ENCODE measurements around the gene PDE4C.

The PDE4C gene

DNA sequence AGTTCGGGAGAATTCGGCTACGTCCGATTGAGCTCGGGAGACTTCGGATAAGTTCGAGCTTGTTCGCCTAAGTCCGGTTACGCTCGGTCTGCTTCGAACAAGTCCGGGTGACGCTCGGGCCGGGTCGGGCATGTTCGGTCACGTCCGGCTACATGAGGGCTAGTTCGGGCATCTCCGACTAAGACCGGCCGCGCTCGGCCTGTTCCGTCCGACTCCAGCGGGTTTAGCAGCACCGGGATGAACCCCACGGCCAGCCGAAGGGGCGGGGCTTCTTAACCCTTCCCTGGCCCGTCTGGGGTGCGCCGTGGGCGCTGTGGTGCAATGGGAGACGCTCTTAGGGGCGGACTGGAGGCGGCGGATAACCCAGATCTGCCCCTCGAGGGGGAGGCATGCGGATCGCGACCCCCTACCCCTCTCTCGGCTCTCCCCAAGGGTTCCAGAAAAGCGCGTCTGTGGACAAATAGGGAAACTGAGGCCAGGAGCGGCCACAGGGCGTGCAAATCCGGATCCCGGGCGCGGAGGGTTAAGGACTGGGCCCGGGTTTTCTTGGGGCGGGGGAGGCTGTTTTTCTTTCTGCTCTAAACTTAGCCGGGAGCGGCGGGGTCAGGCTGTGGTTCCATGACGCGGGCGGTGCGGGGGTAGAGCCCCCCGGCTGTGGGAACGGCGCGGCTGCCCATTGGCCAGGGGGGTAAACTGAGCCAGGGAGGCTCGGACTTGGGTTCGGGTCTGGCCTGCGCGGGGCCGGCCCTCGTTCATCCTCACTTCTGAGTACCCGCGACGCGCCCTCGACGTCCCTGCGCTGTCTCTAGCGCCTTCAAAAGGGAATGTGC, 1.5 kb downstream of the PDE4C start:
- TF ChIP-seq, protein P1, sequence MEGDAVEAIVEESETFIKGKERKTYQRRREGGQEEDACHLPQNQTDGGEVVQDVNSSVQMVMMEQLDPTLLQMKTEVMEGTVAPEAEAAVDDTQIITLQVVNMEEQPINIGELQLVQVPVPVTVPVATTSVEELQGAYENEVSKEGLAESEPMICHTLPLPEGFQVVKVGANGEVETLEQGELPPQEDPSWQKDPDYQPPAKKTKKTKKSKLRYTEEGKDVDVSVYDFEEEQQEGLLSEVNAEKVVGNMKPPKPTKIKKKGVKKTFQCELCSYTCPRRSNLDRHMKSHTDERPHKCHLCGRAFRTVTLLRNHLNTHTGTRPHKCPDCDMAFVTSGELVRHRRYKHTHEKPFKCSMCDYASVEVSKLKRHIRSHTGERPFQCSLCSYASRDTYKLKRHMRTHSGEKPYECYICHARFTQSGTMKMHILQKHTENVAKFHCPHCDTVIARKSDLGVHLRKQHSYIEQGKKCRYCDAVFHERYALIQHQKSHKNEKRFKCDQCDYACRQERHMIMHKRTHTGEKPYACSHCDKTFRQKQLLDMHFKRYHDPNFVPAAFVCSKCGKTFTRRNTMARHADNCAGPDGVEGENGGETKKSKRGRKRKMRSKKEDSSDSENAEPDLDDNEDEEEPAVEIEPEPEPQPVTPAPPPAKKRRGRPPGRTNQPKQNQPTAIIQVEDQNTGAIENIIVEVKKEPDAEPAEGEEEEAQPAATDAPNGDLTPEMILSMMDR (IDR thresholded peaks at IDR 0.05; ENCODE audit: low read length, missing control alignments) = no peak
- DNase-seq (ENCODE audit: low read depth) = peak; percentile 100
- H3K4me3 ChIP-seq (replicated peaks; ENCODE audit: low read depth, low read length) = peak overlapping the region; percentile 50

DNA sequence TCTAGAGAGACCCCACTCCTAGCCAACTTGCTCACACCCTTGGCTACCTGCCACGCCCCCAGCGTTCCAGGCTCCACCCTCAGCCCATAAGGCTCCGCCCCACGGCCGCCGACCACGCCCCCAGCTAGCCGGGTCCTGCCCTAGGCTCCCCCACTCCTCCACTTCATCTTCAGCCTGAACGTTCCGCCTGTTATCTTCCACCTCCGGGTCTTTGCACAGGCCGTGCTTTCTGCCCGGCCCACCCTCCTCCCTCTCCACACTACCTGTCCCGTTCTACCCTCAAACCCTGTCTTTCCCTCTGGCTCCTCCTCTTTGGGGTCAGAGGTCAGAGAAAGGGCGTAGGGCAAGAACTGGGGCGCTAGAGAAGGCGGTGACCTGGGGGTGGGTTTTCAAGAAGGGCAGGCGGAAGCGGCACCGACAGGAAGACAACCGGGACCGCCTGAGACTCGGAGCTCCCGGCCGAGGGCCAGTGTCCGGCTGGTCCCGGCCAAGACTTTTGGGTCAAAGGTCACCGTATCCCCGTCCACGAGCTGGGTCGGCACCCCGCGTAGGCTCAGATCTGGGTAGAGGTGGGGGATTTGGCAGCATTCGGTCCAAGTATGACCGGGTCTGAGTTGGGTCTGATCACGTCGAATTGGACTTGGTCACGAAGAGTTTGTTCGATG, 2.2 kb downstream of the PDE4C start:
- H3K4me3 ChIP-seq (replicated peaks; ENCODE audit: low read depth, low read length) = peak overlapping the region; percentile 50
- DNase-seq (ENCODE audit: low read depth) = no peak
- TF ChIP-seq, protein P1 (IDR thresholded peaks at IDR 0.05; ENCODE audit: low read length, missing control alignments) = no peak

DNA sequence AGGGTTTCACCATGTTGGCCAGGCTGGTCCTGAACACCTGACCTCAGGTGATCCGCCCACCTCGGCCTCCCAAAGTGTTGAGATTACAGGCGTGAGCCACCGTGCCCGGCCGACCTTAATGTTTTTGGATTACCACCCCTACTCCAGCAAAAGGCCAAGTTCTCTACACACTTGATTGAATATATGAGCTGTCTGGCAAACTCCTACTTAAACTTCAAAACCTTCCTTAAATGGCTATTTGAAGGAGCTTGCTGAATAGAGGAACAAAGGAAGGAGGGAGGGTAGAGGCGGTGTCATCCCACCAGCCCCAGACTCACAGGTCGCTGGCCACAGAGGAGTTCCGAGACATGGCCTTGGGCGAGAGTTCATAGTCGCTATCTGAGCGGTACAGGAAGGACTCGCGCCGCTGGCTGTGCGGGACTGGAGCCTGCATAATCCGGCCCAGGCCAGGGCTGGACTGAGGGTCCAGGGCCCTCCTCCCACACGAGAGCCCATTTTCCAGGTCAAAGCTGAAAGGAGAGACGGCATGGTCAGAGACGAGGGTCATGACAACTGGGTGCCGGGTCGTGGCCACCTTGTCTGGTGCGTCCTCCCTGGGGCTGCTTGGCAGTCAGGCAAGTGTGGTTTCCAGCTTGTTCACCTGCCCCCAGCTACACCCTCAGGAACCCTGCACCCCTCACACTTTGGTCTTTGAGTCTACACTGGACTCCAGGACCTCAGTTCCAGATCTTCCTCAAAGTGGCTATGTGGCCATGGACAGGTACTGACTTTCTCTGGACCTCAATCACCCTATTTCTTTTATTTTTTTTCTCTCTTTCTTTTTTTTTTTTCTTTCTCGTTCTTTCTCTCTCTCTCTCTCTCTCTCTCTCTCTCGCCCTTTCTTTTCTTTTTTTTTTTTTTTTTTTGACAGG, 4.2 kb downstream of the PDE4C start:
- no peak overlapping the region for H3K4me3 ChIP-seq (replicated peaks; ENCODE audit: low read depth, low read length)
- TF ChIP-seq, protein P1 (IDR thresholded peaks at IDR 0.05; ENCODE audit: low read length, missing control alignments) = no peak
- no peak for DNase-seq (ENCODE audit: low read depth)

DNA sequence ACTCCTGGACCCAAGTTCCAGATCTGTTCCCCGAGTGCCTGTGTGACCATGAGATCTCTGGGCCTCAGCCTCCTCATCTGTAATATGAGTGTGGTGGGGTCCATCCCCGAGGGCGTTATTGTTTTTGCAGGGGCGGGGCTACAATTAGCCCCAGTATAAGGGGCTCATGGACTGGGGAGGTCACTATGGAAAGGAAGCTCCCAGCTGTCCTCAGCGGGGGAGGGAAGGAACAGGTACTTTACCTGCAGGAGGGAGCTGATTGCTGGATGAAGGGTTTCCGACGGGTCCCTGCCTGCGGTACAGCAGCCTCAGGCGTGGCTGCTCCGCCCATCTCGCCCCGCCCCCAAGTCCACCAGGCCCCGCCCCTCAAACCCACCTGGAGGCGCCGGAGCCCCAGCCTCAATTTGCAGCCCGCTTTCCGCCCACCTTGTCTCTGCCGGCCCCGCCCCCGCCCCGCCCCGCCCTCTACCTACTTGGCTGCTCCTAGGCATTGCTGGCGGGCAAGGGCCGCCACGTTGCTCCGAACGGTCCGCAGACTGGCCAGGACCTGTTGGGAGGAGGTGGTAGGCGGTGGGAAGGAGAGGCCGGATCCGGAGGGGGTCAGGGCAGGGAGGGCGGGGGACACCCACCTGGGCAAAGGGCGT, 5.5 kb downstream of the PDE4C start:
- no peak overlapping the region for H3K4me3 ChIP-seq (replicated peaks; ENCODE audit: low read depth, low read length)
- TF ChIP-seq, protein P1 (IDR thresholded peaks at IDR 0.05; ENCODE audit: low read length, missing control alignments) = no peak
- no peak for DNase-seq (ENCODE audit: low read depth)

DNA sequence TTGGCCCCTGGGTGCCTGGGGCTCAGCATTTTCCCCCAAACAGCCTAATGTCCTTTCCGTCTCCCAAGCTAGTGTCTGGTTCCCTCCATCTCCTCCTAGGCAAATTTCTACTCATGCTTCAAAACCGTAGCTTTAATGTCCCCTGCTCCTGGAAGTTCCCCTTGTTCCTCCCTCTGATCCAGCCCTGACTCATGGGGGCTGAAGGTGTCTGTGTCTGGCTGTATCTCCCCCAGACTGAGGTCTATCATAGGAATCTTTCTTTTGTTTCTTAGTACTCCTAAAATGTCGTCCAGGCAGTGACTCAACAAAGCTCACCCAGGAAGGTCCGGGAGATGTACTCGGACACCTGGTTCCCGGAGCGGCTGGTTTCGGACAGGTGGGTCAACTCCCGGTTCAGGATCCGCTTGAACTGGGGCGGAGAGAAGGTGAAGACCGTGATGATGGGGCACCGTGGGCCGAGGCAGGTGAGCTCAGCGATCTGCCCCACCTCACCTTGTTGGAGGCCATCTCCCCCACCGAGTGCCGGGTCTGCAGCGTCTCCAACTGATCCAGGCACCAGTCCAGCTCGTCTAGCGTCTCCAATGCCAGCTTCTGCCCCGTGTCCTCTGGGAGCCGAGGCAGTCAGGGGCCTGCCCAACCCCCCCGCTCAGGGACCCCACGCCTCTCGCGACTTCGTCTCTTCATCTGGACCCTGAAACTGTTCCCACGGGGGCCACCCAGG, 6.2 kb downstream of the PDE4C start:
- TF ChIP-seq, protein P1 (IDR thresholded peaks at IDR 0.05; ENCODE audit: low read length, missing control alignments) = no peak
- DNase-seq (ENCODE audit: low read depth) = no peak
- H3K4me3 ChIP-seq (replicated peaks; ENCODE audit: low read depth, low read length) = no peak overlapping the region

DNA sequence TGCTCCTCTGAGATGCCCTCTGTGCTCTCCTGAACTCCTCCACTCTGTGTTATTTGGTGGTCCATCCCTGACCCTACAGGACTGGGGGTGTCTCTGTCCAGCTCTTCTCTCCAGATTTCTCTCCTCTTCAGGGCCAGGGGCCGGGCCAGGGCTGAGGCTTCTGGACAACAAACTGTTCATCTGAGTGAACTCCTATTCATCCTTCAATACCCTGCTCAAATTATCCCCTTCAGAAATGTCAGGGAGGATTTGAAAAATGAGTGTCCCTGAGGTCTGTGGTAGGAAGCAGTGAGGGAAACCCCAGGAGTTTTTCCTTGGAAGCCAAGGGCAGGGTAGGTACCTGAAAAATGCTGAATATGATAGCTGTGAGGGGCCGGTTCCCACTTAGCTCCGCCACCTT, 7.6 kb downstream of the PDE4C start:
- H3K4me3 ChIP-seq (replicated peaks; ENCODE audit: low read depth, low read length) = no peak overlapping the region
- no peak for DNase-seq (ENCODE audit: low read depth)

More for the DNA sequence above, 7.6 kb downstream of the PDE4C start:
- TF ChIP-seq, protein P1 (IDR thresholded peaks at IDR 0.05; ENCODE audit: low read length, missing control alignments) = no peak
